SK-N-SH treated with all-trans-retinoic acid at 6 μM for 48 hours (cell line): ENCODE results near the gene CCBE1.

ENCODE experiments used
- CSDC2 ChIP-seq: fragments of 250-450 bp; sonication (Bioruptor Pico); IDR thresholded peaks from 2 replicates; pipeline ENCODE4 v1.5.0; 2020; ENCODE audit warnings: mild to moderate bottlenecking, moderate library complexity
- OSR1 ChIP-seq: fragments of 250-450 bp; sonication (Bioruptor Pico); IDR thresholded peaks from 2 replicates; pipeline ENCODE4 v1.8.0; 2022; ENCODE audit warnings: moderate library complexity, mild to moderate bottlenecking, inconsistent platforms
- RARB ChIP-seq: fragments of 250-450 bp; sonication (Bioruptor Pico); IDR thresholded peaks from 2 replicates; pipeline ENCODE4 v1.8.0; 2021; ENCODE audit warnings: mild to moderate bottlenecking, moderate library complexity
- SNAI2 ChIP-seq: fragments of 250-450 bp; sonication (Bioruptor Pico); IDR thresholded peaks from 2 replicates; pipeline ENCODE4 v1.5.0; 2020; ENCODE audit warnings: mild to moderate bottlenecking, moderate library complexity
- TOX ChIP-seq: fragments of 250-450 bp; sonication (Bioruptor Pico); IDR thresholded peaks from 2 replicates; pipeline ENCODE4 v1.8.0; 2021; ENCODE audit warnings: mild to moderate bottlenecking, moderate library complexity, borderline replicate concordance
- ZC3H10 ChIP-seq: fragments of 250-450 bp; sonication (Bioruptor Pico); IDR thresholded peaks from 2 replicates; pipeline ENCODE4 v1.5.1; 2021; ENCODE audit warnings: mild to moderate bottlenecking, moderate library complexity
- ZFP3 ChIP-seq: fragments of 250-450 bp; sonication (Bioruptor Pico); IDR thresholded peaks from 2 replicates; pipeline ENCODE4 v1.5.0; 2020; ENCODE audit warnings: mild to moderate bottlenecking, moderate library complexity
- ZFP30 ChIP-seq: fragments of 450-650 bp; formaldehyde crosslinking; IDR thresholded peaks from 2 replicates; pipeline ENCODE4 v1.5.0; 2022; ENCODE audit warnings: mild to moderate bottlenecking, moderate library complexity
- ZNF8 ChIP-seq: fragments of 450-650 bp; formaldehyde crosslinking; IDR thresholded peaks from 2 replicates; pipeline ENCODE4 v1.5.0; 2020; ENCODE audit warnings: mild to moderate bottlenecking, moderate library complexity
- TF ChIP-seq, protein P1 (sequence below): fragments of 250-450 bp; sonication (Bioruptor Pico); IDR thresholded peaks from 2 replicates; pipeline ENCODE4 v1.5.1; 2021; ENCODE audit warnings: mild to moderate bottlenecking, moderate library complexity
- TF ChIP-seq, protein P2 (sequence below): fragments of 250-450 bp; sonication (Bioruptor Pico); IDR thresholded peaks from 2 replicates; pipeline ENCODE4 v1.8.0; 2020; ENCODE audit warnings: mild to moderate bottlenecking, moderate library complexity, borderline replicate concordance
- TF ChIP-seq, protein P3 (sequence below): fragments of 250-450 bp; sonication (Bioruptor Pico); IDR thresholded peaks from 2 replicates; pipeline ENCODE4 v1.5.0; 2020; ENCODE audit warnings: mild to moderate bottlenecking, moderate library complexity
- TF ChIP-seq, protein P4 (sequence below): fragments of 250-450 bp; sonication (Bioruptor Pico); IDR thresholded peaks from 2 replicates; pipeline ENCODE4 v1.5.1; 2020; ENCODE audit warnings: low read depth, mild to moderate bottlenecking, moderate library complexity

DNA sequence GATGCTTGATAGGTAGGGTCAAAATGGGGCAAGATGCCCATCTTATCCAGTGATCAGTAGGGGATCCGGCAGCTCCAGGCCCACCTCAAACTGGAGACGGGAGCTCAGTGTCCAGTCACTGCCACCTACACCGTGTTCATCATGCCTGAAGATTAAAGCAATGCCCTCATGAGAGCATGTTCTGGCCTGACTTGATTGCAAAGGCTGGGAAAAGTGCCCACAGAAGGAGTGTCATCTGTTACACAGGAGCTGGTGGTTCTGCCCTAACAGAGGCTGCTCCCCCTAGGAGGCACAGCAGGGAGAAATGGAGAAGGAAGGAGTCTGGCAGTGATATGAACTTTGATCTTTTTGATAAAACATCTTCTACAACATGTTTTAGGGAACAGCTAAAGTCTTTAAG lies 92.3 kb downstream of the CCBE1 start:
- no peak for TF ChIP-seq ZC3H10 (CRISPR knock-in tag)
- no peak for TF ChIP-seq OSR1
- TF ChIP-seq, protein P1, sequence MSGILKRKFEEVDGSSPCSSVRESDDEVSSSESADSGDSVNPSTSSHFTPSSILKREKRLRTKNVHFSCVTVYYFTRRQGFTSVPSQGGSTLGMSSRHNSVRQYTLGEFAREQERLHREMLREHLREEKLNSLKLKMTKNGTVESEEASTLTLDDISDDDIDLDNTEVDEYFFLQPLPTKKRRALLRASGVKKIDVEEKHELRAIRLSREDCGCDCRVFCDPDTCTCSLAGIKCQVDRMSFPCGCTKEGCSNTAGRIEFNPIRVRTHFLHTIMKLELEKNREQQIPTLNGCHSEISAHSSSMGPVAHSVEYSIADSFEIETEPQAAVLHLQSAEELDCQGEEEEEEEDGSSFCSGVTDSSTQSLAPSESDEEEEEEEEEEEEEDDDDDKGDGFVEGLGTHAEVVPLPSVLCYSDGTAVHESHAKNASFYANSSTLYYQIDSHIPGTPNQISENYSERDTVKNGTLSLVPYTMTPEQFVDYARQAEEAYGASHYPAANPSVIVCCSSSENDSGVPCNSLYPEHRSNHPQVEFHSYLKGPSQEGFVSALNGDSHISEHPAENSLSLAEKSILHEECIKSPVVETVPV (CRISPR knock-in tag): no peak
- no peak for TF ChIP-seq TOX (CRISPR knock-in tag)
- TF ChIP-seq, protein P2, sequence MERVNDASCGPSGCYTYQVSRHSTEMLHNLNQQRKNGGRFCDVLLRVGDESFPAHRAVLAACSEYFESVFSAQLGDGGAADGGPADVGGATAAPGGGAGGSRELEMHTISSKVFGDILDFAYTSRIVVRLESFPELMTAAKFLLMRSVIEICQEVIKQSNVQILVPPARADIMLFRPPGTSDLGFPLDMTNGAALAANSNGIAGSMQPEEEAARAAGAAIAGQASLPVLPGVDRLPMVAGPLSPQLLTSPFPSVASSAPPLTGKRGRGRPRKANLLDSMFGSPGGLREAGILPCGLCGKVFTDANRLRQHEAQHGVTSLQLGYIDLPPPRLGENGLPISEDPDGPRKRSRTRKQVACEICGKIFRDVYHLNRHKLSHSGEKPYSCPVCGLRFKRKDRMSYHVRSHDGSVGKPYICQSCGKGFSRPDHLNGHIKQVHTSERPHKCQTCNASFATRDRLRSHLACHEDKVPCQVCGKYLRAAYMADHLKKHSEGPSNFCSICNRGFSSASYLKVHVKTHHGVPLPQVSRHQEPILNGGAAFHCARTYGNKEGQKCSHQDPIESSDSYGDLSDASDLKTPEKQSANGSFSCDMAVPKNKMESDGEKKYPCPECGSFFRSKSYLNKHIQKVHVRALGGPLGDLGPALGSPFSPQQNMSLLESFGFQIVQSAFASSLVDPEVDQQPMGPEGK: no peak
- TF ChIP-seq ZFP30 (CRISPR knock-in tag): no peak
- TF ChIP-seq, protein P3, sequence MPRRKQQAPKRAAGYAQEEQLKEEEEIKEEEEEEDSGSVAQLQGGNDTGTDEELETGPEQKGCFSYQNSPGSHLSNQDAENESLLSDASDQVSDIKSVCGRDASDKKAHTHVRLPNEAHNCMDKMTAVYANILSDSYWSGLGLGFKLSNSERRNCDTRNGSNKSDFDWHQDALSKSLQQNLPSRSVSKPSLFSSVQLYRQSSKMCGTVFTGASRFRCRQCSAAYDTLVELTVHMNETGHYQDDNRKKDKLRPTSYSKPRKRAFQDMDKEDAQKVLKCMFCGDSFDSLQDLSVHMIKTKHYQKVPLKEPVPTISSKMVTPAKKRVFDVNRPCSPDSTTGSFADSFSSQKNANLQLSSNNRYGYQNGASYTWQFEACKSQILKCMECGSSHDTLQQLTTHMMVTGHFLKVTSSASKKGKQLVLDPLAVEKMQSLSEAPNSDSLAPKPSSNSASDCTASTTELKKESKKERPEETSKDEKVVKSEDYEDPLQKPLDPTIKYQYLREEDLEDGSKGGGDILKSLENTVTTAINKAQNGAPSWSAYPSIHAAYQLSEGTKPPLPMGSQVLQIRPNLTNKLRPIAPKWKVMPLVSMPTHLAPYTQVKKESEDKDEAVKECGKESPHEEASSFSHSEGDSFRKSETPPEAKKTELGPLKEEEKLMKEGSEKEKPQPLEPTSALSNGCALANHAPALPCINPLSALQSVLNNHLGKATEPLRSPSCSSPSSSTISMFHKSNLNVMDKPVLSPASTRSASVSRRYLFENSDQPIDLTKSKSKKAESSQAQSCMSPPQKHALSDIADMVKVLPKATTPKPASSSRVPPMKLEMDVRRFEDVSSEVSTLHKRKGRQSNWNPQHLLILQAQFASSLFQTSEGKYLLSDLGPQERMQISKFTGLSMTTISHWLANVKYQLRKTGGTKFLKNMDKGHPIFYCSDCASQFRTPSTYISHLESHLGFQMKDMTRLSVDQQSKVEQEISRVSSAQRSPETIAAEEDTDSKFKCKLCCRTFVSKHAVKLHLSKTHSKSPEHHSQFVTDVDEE: no peak
- TF ChIP-seq RARB: no peak
- TF ChIP-seq ZNF8 (CRISPR knock-in tag): no peak
- TF ChIP-seq SNAI2 (CRISPR knock-in tag): no peak
- TF ChIP-seq CSDC2: no peak
- TF ChIP-seq, protein P4, sequence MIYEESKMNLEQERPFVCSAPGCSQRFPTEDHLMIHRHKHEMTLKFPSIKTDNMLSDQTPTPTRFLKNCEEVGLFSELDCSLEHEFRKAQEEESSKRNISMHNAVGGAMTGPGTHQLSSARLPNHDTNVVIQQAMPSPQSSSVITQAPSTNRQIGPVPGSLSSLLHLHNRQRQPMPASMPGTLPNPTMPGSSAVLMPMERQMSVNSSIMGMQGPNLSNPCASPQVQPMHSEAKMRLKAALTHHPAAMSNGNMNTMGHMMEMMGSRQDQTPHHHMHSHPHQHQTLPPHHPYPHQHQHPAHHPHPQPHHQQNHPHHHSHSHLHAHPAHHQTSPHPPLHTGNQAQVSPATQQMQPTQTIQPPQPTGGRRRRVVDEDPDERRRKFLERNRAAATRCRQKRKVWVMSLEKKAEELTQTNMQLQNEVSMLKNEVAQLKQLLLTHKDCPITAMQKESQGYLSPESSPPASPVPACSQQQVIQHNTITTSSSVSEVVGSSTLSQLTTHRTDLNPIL (CRISPR knock-in tag): no peak
- TF ChIP-seq ZFP3 (CRISPR knock-in tag): no peak
